ENCODE results near the gene LDLRAD4. TPM values are rescaled to one million over a fixed set of nuclear protein-coding genes. Genes with fewer than 3 reads are reported as not detected.
"Not testable (repeated sequence)": the region's sequence is repeated elsewhere in the genome, so short reads cannot be mapped to it uniquely, and the experiment has no call there.

LDLRAD4 gene
- polyA plus RNA-seq, 3 donors, result 1.7 to 8.5 (median 3.7) TPM

DNA sequence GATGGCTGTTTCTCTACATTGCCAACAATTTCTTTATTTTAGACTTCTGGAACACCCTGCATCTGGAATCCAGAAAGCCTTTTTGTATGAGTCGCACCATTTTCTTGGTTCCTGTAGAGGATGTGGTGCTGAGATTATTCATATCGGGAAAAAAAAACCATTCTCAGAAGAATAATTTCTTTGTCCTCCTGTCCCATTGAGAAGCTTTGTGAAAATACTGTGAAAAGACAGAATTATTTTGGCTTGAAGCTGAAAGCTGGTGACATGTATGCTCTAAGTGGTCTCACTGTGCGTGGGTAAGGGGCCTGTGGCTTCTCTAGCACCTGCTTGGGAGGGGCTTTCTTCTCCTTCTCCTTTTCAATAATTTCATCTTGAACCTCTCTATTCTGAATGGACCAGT lies 369.4 kb downstream of the LDLRAD4 start:
- no peak overlapping the region for H3K27ac ChIP-seq (ENCODE audit: low read depth, low read length)
- WGBS, 3 donors, result 82 to 88% (median 84%) methylated on average over 3 of the region's 3 CpGs

DNA sequence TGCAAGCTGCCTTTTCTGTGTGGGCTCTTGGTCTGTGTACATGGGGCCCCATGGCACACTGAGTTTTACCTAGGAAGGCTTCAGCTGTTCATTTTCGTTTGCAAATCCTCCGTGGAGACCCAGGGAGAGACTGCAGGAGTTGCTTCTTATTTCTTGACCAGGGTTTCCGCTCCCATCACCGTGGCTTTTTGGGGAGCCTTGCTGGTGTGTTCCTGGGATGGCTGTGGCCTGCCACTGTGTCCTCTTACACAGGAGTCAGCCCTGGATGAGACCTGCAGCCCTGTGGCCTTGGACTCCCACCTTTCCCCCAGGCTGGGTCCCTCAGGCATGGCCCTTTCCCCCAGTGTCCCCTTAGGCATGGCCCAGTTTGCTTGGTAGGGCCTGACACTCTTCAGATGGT lies 370.8 kb downstream of the LDLRAD4 start:
- 84 to 92% (median 92%) methylated on average over 4 of the region's 4 CpGs for WGBS, 3 donors
- H3K27ac ChIP-seq (ENCODE audit: low read depth, low read length), result no peak overlapping the region

DNA sequence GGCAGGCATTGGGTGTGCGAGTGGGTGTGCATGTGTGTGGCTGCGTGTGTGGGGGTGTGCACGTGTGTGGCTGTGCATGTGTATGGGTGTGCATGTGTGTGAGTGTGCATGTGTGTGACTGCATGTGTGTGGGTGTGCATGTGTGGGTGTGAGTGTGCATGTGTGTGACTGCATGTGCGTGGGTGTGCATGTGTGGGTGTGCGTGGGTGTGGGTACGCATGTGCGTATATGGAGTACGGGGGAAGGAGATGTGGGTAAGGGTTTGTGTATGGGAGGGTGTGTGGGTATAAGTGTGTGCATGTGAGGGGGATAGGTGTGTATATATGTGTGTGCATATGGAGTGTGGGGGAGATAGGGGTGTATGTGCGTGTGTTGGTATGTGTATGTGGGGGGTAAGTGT lies 371.4 kb downstream of the LDLRAD4 start:
- 82 to 88% (median 87%) methylated on average over 9 of the region's 9 CpGs for WGBS, 3 donors

DNA sequence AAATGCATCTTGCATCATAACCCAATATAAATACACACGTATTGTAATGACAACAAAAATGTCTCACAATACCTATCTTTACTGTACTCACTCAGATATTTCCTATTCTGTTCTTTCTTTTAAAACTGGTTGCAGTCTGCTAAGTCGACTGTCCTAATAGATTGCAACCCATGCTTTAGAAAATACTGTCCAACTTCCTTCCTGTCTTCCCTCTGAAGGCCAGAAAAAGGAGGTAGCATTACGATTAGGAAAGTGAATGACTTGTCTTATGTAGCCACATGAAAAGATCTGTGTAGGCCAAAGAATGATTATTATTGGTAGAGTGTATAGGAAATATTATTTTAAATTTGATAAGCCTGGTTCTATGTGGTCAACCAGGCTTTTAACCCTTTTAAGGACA lies 373.7 kb downstream of the LDLRAD4 start:
- no peak overlapping the region for H3K27ac ChIP-seq (ENCODE audit: low read depth, low read length)
- WGBS, 3 donors, result 37 to 63% (median 40%) methylated on average over 3 of the region's 3 CpGs

More for the DNA sequence above, 371.4 kb downstream of the LDLRAD4 start:
- no peak overlapping the region for H3K27ac ChIP-seq (ENCODE audit: low read depth, low read length)

DNA sequence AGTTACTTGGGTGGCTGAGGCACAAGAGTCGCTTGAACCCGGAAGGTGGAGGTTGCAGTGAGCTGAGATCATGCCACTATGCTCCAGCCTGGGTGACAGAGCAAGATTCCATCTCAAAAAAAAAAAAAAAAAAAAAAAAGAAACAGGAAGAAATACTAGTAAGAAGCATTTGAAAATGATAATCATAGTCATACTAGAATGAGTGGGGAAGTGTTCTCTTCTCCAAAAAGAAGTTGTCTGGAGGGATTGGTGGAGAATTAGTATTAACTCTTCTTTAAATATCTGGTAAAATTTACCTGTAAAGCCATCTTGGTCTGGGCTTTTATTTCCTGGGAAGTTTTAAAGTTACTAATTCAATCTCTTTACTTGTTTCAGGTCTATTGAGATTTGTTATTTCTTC lies 376.0 kb downstream of the LDLRAD4 start:
- 91 to 100% (median 95%) methylated on average over 2 of the region's 2 CpGs for WGBS, 3 donors
- no peak overlapping the region for H3K27ac ChIP-seq (ENCODE audit: low read depth, low read length)

DNA sequence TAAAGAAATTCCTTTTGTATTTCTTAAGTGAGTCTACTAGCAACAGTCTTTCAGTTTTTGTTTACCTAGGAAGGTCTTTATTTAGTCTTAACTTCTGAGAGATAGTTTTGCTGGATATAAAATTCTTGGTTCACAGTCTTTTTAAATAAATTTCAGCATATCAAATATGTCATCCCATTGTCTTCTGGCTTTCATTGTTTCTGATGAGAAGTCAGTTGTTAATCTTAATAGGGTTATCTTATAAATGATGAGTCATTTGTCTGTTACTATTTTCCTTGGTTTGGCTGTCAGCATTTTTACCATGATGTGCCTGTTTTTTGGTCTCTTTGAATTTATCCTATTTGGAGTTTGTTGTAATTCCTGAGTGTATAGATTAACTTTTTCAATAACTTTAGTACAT lies 378.5 kb downstream of the LDLRAD4 start:
- H3K27ac ChIP-seq (ENCODE audit: low read depth, low read length), result no peak overlapping the region

DNA sequence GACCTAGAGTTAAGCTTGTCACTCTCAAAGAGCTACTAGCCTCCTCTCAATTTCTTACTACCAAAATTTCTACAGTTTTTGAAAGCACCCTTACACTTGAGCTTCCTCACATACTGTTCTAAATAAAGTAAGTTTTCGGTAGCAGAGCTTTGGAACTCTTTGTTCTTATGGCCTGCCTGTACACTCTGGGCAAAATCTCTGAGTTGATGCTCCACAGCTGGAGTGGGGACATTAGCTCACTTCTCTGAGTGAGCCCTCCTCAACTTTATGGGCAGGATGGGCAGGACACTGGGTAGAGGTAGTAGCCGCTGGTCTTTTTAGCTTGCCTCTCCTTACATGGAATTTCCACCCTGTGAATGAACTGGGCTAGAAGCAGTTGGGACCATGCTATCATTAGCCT lies 380.0 kb downstream of the LDLRAD4 start:
- 91 to 96% (median 96%) methylated on average over 2 of the region's 2 CpGs for WGBS, 3 donors
- no peak overlapping the region for H3K27ac ChIP-seq (ENCODE audit: low read depth, low read length)

DNA sequence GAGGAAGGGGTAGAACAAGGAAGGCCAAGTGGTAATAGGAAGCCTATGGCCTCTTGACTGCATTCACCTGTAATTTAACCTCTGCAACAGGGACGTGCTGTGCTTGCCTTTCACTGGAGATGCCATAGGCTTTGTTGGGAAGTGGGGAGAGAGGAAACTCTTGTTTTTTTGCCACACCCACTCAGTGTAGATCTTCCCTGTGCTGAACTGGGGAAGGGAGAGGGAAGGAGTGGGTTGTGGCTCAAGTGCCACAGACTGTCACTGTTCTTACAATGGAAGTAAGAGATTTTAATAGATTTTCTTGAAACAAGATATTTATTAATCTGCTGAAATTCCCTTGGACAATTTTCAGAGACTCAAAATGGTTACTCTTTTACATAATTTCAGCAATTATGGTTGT lies 380.5 kb downstream of the LDLRAD4 start:
- H3K27ac ChIP-seq (ENCODE audit: low read depth, low read length), result no peak overlapping the region
- 76 to 98% (median 86%) methylated on average over 1 of the region's 1 CpG for WGBS, 3 donors

DNA sequence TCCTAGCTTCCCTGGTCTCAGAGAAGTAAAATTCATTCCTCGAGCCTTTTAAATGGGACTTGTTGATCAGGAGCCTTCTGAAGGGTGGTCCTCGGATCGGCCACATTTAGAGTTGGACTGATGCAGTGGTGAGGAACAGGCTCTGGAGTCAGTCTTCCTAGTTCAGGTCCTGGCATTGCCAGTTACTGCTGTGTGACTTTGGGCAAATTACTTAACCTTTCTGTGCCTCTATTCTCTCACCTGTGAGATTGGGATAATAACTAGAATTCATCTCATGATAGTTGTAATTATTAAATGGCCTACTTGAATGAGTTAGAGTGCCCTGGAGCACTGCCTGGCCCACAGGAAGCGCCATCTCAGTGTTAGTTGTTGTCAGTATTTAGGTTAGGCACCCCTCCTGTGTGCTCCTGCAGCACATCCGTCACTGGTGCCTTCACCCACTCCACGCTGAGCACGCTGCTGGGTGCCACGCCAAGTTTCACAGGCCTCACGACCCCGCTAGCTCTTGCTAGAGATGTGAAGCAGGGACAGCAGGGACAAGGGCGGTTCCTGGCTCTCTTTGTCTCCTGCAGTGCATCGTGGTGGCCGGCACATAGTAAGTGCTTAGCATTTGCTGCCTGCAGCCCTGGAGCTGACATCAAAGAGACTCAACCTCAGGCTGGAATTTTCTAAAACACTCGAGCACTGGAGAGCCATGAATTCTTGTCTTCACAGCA lies 384.9 kb downstream of the LDLRAD4 start:
- WGBS, 3 donors, result 83 to 94% (median 93%) methylated on average over 14 of the region's 14 CpGs
- H3K27ac ChIP-seq (ENCODE audit: low read depth, low read length), result no peak overlapping the region

DNA sequence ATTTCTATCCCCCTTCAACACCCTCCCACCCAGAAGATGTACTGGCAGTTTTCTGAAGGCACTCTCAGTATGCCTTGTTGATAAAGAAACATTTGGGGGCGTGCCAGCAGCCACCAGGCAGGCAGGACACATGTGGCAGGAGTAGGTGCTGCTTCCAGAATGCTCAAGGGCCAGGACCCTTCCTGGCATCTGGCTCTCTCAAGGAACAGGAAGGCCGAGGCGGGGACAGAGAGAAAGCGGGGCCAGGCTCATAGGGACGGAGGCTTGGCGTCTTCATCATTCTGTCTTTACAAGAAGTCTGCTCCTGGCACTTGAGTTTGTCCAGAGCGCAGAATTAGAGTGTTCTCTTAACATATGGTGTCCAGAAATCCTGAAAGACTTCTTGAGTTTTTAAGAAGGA lies 386.2 kb downstream of the LDLRAD4 start:
- H3K27ac ChIP-seq (ENCODE audit: low read depth, low read length), result no peak overlapping the region
- 80 to 86% (median 83%) methylated on average over 7 of the region's 7 CpGs for WGBS, 3 donors

DNA sequence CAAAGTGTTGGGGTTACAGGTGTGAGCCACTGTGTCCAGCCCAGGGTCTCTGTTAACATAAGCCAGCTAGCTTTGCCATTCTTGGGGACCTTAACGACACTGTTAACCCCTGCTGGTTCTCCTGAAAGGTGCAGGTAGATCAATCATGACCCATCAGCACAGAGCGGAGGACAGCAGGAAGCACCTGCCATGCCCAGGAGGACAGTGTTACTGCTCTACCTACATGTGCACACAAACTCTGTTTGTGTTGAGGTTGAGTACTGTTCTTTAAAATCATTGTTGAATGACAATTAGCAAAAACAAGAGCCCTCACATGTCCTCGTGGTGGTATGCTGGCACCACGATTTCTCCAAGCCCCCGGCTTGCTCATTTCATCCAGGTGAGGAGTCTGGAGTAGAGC lies 386.9 kb downstream of the LDLRAD4 start:
- WGBS, 3 donors, result 73 to 95% (median 94%) methylated on average over 5 of the region's 5 CpGs
- H3K27ac ChIP-seq (ENCODE audit: low read depth, low read length), result no peak overlapping the region

DNA sequence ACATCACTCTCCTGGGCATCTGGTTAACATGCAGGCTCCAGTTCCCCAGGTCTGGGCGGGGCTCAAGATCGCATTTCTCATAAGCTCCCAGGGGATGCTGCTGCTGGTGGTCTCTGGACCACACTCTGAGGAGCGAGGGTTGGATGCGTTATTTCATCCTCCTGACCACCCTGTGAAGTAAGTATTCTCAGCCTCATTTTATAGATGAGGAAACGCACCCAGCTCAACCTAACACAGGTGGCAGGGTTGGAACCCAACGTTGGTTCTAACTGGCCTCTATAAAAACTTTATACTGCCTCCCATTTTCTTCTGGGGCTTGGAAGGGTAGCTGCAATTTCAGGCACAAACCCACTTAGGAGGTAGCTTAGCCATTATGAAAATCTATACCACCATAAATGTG lies 387.3 kb downstream of the LDLRAD4 start:
- WGBS, 3 donors, result 81 to 91% (median 89%) methylated on average over 6 of the region's 6 CpGs
- H3K27ac ChIP-seq (ENCODE audit: low read depth, low read length), result no peak overlapping the region

DNA sequence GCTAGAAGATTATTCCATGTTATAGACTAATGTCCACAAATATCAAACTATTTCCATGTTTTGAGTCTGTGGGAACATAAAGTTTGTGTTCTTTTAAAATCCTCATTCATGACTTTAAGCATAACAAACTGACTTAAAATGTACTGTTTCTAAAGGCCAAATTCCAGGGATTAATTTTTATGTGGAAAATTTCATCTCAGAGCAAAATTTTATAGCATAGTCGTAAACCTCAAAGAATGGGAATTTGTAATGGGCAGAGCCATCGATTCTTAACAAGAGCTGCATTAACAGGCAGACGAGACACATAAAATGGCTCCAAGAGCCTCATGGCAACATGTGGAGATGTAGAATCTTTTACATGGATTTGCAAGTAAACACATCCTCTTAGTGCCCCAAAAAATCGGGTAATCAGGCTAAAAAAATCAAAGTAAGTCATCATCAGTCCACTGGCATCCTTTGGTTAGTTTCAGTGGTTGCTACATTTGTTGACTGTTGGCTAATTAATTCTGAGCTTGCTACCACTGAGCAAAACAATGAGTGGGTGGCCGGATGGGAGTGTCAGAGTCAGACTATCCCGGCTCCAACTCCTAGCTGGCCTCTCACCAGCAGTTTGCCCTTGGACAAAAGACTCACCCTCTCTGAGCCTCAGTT lies 388.2 kb downstream of the LDLRAD4 start:
- no peak overlapping the region for H3K27ac ChIP-seq (ENCODE audit: low read depth, low read length)
- WGBS, 3 donors, result 60 to 70% (median 65%) methylated on average over 6 of the region's 6 CpGs

DNA sequence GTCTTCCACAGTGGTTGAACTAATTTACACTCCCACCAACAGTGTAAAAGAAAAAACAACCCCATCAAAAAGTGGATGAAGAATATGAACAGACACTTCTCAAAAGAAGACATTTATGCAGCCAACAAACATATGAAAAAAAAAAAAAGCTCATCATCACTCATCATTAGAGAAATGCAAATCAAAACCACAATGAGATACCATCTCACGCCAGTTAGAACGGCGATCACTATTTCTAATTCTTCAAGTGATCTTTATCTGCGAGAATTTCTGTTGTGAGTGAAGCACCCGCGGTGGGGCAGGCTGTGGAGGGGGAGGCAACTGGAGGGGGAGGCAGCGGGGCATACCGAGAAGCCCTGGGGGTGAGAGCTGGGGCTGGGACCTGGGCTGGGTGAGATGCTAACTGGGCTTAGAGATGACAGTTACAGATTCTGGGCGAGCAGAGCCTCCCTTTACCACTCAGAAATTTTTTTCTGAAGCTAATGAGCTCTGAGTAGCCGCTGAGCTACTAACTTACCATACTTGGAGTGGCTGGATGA lies 389.5 kb downstream of the LDLRAD4 start:
- 82 to 90% (median 84%) methylated on average over 10 of the region's 10 CpGs for WGBS, 3 donors
- not testable (repeated sequence) for H3K27ac ChIP-seq (ENCODE audit: low read depth, low read length)

DNA sequence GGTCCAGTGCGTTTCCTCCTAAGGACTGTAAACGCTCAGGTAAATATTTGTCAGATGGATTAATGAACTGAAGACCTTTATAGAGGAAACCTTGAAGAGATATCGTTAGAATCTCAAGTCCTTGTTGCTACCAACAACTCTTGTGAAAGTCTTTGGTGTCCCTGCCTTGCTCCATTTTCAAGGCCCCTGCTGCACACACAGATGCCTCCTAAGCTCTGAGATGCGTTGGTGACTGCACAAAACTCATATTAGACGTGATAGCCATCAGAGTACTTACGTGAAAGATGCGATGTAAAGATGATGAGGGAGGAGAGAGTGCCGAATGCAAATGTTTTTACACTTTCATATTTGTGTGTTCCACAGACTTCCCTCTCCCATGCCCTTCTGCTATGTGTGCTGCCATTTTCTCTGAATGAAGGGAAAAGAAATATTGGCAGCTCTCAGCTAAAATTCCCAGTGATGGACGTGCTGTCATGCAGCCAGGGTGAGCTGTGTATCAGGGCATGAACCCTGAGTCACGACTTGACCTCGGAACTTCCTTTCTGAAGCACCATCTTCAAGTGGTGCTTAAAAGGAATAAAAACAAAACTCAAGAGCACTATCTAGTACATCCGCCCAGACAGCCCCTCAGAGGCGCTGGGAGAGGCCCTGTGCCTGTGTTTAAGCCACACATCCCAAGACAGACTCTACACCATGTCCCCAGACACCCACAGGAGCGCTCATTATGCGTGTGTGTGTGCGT lies 390.4 kb downstream of the LDLRAD4 start:
- H3K27ac ChIP-seq (ENCODE audit: low read depth, low read length), result no peak overlapping the region
- WGBS, 3 donors, result 75 to 78% (median 77%) methylated on average over 16 of the region's 16 CpGs

DNA sequence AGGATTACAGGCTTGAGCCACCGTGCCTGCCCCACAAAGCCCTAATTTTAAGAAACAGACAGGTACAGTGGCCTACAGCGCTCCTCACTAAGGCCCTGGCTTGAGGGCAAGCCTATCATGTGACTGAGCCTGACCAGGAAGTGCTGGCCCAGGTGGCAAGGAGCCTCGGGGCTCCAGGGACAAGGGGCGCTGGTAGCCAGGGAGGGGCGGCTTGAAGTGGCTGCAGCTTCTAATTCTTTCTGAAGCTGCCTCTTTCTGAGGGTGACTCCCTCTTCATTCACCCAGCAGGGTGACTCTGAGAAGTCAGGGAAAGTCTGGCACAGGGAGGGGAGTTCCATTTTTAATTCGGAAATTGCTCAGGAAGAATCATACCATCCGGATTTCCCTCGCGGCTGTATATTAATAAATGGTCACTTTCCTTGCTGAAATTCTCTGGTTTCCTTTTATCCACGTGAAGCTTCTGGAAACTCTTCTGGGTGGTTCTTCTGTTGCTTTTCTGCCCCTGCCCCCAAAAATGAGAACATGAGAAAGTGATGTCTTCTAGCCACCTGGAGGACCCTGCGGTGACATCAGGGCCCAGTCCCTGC lies 392.1 kb downstream of the LDLRAD4 start:
- no peak overlapping the region for H3K27ac ChIP-seq (ENCODE audit: low read depth, low read length)
- WGBS, 3 donors, result 49 to 63% (median 56%) methylated on average over 11 of the region's 11 CpGs

DNA sequence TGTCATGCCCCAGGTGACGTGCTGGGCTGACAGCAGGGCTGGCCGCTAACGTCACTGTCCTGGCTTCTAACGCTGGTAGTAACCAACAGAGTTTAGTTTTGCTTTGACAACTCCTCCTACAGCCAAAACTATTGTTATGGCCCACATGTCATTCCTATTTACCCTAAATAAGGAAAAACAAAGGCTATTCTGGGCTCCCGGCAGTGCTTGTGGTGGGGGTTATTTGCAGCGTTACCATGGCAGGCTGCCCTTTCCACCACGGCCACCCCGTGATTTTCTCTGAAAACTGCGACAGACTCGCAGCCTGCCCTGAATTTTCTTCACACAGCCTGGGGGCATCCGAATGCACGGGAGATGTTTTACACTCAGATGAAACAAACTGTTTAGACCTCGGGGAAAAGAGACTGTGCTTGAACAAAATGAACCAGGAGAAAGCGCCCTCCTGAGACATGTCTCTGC lies 392.6 kb downstream of the LDLRAD4 start:
- WGBS, 3 donors, result 13 to 20% (median 19%) methylated on average over 14 of the region's 14 CpGs

DNA sequence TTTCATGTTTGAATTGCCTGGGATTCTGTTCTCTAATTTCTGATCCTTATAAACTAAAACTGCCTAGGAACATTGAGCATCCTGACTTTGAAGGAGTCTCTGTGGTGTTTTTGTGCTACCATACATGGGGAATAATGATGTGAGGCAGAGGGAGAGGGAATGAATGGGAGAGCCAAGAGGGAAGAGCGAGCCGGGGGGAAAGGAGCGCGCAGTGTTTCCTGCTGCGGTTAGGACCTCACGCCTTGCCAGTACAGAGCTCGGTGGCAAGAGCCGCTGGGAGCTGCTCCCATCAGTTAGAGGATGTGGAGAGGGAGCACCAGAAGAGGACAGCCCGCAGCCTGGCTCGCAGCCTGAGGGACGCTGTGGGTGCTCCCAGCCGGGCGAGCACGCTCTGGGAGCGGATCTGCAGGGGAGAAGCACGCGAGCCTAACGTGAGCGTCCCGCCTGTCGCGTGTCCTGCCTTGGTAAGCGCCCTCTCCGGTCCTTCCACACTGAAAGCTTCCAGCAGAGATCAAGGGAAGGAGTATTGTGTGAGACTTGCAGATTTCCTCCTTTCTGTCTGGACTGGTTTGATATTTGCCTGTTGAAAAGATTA lies 393.1 kb downstream of the LDLRAD4 start:
- WGBS, 3 donors, result 5 to 14% (median 11%) methylated on average over 24 of the region's 24 CpGs
- H3K27ac ChIP-seq (ENCODE audit: low read depth, low read length), result no peak overlapping the region

More for the DNA sequence above, 392.6 kb downstream of the LDLRAD4 start:
- H3K27ac ChIP-seq (ENCODE audit: low read depth, low read length), result no peak overlapping the region
